Activated CD8-positive, alpha-beta memory T cell treated with anti-CD3 and anti-CD28 coated beads for 36 hours (primary cell): ENCODE results near the gene MCM8. TPM values are rescaled to one million over a fixed set of nuclear protein-coding genes. Genes with fewer than 3 reads are reported as not detected.

ENCODE experiments used
- CTCF ChIA-PET: fragments of 350-600 bp; sonication (Branson Sonifier 250); formaldehyde crosslinking; loops from one replicate; lab custom pipeline; 2021; ENCODE audit warnings: antibody characterized with exemption; lab: Charles Lee
- POLR2A ChIA-PET: fragments of 350-600 bp; sonication (Branson Sonifier 250); formaldehyde crosslinking; loops from one replicate; lab custom pipeline; 2021; ENCODE audit warnings: antibody characterized with exemption; lab: Charles Lee
- total RNA-seq, 2 experiments: library from RNA; stranded (reverse); gene quantifications; one replicate each; pipeline ENCODE4 v1.2.3, GENCODE V29; 2021

MCM8 gene
- total RNA-seq, 2 experiments from 2014 or later, result 34.6 to 37.0 TPM

DNA sequence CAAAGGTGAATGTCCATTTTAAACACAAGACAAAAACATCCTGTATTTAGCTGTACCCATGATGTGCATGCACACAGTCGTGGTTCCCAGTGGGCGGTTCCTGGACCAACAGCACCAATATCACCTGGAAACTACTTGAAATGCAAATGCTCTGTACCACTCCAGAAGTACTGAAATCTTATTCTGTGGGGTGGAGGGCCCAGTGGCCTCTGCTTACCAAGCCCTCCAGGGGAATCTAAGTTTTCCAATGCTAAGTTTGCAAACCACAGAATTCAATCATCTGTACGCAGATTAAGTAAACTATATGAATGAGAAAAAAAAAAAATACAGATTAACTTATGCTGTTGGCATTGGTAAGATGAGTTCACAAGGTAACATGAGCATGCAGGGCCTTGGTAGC lies 14.2 kb upstream of the MCM8 start:
- POLR2A ChIA-PET, result no interaction called here
- CTCF ChIA-PET, result interaction anchor here (0.6 kb wide), 1 partner anchor 34 kb away, joined by 3 read pairs; no protein-coding TSS in a partner anchor

DNA sequence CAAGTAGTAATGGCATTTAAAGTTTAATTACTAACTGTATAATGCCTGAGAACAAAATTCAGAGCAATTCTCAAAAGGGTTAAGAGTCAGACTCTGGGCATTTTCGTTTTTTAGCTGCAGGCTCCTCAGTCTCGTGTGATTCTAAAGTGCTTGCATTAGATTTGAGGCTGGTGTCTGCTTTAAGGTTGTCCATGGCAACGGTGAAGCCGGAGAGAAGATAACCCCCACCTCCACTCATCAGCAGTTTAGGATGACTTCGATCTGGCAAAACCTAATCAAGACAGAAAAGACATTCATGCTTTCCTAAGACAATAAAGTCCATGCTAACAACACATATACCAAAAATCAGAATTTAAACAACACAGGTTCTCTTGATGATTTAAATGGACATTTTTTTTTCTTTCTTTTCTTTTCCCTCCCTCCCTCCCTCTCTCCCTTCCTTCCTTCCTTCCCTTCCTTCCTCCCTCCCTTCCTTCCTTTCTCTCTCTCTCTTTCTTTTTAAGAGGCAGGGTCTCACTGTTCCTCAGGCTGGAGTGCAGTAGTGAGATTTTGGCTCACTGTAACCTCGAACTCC lies 11.9 kb upstream of the MCM8 start:
- POLR2A ChIA-PET, result no interaction called here
- CTCF ChIA-PET, result no interaction called here

DNA sequence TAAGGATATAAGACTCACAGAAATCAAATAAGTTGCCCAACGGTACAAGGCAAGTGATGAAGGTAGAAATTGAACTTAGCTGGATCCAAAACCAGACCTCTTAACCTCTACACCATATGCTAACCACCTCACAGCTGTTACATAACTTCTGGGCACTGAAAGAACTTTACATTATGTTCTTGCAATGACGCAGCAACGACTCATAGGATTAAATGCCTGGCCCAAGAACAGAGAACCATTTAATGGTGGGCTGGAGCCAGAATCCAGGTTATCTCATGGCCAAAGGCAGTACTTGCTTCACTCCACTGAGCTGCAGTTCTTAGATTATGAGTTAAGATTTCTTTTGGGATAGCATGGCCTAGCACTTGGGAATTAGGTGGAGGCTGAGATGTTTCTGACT lies 4.5 kb upstream of the MCM8 start:
- ChIA-PET POLR2A (interaction anchor here (0.6 to 0.7 kb wide), 2 partner anchors 102 to 293 kb away, joined by 3 to 4 read pairs; no protein-coding TSS in a partner anchor), CTCF (no interaction called here)

DNA sequence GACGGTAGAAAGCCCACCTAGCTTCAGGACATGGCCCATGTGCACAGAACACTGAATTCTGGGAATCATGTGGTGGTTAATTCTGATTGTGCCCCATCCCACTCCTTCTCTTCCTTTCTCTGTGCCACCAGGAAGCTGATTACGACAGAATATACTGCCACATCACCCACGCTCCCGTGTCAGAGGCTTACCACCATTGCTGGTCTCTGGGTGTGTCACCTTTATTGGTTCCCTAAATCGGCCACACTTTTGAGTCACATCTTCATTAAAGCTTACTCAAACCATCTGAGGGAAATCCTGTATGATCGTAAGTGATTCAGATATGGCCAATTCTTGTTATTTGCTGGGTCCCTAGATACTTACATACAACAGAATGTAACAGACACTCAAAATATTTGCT lies 3.2 kb upstream of the MCM8 start:
- ChIA-PET POLR2A (interaction anchor here (1.4 kb wide), 1 partner anchor 103 kb away, joined by 4 read pairs; no protein-coding TSS in a partner anchor), CTCF (interaction anchor here (1.3 kb wide), 1 partner anchor 29 kb away, joined by 5 read pairs; no protein-coding TSS in a partner anchor)

DNA sequence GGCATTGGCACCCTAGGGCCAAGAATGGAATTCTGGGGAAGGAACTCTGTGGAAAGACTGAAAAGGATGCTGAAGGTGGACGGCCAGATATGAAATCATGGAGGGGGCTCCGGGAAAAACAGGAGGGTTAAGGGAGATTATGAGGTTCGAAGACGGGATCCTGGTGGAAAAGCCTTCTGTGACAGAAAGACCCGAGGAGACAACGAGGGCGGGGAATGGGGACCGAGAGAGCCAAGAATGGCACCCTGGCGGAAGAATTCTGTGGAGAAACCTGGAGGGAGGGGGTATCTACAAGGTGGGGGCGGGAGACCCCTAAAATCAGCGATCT lies 545 bp upstream of the MCM8 start:
- CTCF ChIA-PET, result no interaction called here

DNA sequence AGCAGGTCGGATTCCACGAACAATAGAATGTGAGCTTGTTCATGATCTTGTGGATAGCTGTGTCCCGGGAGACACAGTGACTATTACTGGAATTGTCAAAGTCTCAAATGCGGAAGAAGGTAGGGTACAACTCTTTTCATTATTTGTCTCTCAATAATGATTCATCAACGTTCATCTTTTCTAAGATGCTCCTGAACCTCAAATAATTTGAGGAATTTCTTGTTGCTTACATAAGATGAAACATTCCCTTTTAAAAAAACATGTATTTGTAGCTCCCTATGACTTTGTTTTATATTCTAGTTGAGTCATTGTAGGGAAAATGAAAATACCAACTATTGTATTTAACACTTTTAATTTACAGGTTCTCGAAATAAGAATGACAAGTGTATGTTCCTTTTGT lies 17.0 kb downstream of the MCM8 start:
- ChIA-PET POLR2A (no interaction called here), CTCF (no interaction called here)

More for the DNA sequence above, 545 bp upstream of the MCM8 start:
- POLR2A ChIA-PET, result no interaction called here

DNA sequence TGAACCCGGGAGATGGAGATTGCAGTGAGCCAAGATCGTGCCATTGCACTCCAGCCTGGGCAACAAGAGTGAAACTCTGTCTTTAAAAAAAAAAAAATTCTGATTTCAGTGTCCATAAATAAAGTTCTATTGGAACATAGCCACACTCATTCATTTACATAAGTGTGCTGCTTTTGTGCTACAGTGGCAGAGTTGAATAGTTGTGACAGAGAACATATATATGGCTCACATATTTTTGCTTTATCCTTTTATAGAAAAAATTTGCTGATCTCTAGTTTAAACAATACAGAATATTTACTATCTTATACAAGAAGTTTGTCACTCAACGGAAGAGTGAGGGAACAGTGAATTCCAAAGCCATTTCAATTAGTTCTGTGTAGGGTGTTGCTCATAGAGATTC lies 18.0 kb downstream of the MCM8 start:
- CTCF ChIA-PET, result no interaction called here
- POLR2A ChIA-PET, result no interaction called here

DNA sequence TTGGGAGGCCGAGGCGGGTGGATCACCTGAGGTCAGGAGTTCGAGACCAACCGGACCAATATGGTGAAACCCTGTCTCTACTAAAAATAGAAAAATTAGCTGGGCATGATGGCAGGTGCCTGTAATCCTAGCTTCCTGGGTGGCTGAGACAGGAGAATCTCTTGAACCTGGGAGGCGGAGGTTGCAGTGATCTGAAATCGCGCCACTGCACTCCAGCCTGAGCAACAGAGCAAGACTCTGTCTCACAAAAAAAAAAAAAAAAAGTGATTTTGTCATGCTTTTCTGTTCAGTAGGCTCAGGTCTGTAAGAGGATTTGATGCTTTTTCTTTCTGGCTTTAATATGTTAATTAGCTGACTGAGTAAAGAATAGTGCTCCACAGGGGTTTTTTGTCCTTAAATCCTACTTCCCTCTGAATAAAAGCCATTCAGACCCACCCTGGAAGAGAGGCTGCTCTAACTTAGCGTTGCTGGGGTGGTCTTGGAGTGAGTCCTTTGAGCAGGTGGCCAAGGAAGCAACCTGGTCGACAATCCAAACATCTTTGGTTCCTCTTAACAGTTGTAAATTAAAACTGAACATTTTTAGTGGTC lies 19.0 kb downstream of the MCM8 start:
- CTCF ChIA-PET, result no interaction called here

DNA sequence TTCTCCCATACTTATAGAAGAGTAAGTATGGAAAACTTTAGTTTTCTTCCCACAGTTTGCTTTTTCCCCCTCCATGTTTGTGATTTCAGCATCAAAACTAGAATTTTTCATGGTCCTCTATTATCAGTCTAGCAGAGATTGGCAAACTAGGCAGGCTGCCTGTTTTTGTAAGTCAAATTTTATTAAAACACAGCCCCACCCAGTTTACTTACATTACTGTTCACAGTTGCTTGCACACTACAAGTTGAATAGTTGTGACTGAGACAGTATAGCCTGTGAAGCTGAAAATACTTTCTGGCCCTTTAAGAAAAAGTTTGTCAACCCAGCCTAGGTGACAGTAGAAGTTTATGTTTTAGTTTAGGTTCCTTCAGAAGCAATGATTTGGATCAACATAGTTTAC lies 19.5 kb downstream of the MCM8 start:
- POLR2A ChIA-PET, result no interaction called here
- CTCF ChIA-PET, result no interaction called here

More for the DNA sequence above, 19.0 kb downstream of the MCM8 start:
- POLR2A ChIA-PET, result no interaction called here

DNA sequence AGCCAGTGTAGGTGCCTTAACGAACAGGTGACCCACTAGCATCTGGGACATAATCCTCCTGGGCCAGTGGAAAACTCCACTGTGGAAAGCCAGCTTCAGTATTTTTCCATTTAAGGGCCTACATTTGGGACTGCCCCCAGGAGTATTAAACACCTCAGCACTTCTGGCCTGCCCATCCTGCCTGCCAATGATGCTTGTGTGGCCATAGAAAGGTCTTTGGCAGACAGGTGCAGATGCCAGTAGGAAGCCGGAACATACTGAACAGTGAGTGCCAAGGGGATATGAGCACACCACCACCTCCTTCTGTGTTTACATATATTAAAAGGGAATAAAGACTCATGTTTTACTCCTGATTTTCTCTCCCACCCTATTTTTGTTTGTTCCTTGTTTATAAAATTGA lies 19.9 kb downstream of the MCM8 start:
- ChIA-PET CTCF (interaction anchor here (0.5 kb wide), 1 partner anchor 34 kb away, joined by 3 read pairs; no protein-coding TSS in a partner anchor), POLR2A (no interaction called here)

DNA sequence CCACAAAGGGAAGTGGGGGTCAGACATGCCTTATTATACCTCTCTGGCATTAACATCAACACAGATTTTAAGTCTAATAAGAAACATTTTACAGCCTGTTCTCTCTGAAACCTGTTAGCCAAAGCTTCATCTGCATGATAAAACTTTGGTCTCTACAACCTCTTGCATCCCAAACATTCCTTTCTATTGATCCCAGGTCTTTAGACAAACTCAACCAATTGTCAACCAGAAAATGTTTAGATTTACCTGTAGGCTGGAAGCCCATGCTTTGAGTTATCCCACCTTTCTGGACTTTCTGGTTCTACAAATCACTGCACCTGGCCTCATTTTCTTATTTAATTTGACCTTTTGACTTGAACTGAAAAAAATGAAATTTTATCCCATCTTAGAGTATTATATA lies 20.8 kb downstream of the MCM8 start:
- ChIA-PET POLR2A (no interaction called here), CTCF (no interaction called here)

DNA sequence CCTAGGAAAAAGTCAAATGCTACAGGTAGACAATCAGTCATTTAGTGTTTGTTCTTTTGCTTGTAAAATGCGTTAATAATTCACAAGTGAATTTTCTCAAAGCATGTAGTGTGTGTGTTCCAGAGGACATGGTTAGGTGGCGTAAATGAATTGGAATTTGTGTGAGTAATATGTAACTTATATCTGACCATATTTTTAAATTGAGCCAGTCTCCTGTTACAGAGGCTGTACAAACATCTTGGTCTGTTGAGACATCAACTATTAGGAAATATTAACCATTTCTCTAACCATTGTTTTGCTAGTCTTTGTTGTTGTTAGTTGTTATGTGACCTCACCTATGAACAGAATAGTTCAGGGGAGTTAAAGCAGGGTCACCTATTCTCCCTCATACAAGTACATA lies 22.7 kb downstream of the MCM8 start:
- CTCF ChIA-PET, result no interaction called here
- POLR2A ChIA-PET, result no interaction called here

DNA sequence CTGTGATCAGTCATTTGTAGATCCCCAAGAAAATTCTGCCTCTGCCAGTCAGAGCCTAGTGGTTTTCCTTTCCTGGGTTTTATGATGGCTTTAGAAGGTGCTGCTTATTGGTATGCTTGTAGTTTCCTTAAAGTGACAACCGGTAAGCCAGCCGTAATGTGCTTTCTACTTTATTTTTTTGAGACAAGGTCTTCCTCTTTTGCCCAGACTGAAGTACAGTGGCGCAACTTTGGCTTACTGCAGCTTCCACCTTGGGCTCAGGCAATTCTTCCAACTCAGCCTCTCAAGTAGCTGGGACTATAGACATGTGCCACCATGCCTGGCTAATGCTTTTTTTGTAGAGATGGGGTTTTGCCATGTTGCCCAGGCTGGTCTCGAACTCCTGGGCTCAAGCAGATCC lies 23.5 kb downstream of the MCM8 start:
- ChIA-PET CTCF (no interaction called here), POLR2A (no interaction called here)

DNA sequence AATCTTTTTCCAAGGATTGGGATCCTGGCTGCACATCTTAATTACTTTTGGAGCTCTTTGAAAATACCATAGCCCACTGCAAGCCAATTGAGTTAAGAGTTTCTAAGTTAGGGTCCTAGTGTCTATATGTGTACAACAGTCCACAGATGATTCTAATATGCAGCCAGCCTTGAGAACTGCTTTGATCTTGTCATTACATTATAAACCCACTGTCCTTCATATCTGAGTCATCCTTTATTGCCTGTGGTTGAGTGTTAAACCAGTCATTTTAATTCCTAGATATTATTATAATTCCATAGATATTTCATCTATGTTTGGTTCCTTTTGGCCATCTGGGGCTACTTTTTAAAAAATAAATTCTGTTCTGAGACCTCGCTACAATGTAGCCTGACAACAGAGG lies 24.1 kb downstream of the MCM8 start:
- CTCF ChIA-PET, result interaction anchor here (0.7 kb wide), 1 partner anchor 56 kb away, joined by 3 read pairs; no protein-coding TSS in a partner anchor

DNA sequence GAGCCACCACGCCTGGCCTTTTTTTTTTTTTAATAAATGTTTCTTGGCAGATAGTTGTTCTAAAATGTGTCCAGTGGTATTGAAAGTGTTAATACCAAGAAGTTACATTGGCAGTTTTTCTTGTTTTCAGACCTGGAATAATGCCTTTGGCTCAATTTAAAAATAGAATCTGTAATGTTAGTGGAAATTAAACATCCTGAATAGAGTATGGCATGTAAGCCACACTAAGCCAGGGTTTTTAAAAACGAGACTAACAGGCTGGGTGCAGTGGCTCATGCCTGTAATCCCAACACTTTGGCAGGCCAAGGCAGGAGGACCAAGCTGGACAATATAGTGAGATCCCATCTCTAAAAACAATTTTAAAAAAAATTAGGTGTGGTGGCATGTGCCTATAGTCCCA lies 25.3 kb downstream of the MCM8 start:
- ChIA-PET CTCF (interaction anchor here (0.6 kb wide), 1 partner anchor 21 kb away, joined by 3 read pairs; no protein-coding TSS in a partner anchor), POLR2A (no interaction called here)

More for the DNA sequence above, 24.1 kb downstream of the MCM8 start:
- POLR2A ChIA-PET, result no interaction called here

DNA sequence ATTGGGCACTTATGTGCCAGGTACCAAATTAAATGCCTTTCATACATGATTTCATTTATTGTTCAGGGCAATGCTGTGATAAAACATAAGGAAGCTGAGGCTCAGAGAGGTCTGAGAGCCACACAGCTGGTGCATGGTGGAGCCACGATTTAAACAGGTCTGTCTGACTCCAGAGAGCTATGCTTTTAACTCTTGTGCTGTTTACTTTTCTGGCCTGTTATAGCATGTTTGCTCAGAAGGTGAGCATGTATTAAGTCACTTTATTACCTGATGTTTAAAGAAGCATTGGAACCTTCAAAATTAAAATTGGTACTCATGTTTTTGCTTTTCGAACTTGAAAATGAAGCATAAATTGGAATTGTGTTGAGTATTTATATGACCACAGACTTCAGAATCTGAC lies 26.8 kb downstream of the MCM8 start:
- POLR2A ChIA-PET, result interaction anchor here (0.6 to 0.7 kb wide), 2 partner anchors 12 to 24 kb away, joined by 3 read pairs; no protein-coding TSS in a partner anchor
- CTCF ChIA-PET, result interaction anchor here (0.6 to 0.9 kb wide), 3 partner anchors 218 to 454 kb away, joined by 3 read pairs; no protein-coding TSS in a partner anchor

DNA sequence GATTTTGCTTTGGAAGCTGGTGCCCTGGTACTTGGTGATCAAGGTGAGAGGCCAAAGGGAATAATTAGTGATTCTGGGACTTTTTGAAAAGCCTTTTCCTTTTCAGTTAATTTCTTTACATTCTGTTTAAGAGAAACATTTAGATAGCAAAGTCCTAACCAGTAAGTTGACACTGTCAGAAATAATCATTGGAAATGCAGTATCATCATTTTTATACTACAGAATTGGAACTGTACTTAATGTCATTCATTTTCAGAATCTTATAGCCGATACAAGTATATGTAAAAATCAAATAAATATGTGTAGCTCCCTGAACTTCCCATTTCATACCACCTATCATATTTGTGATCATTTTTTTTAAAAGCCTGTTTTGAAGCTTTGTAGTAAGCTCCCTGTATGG lies 27.5 kb downstream of the MCM8 start:
- POLR2A ChIA-PET, result interaction anchor here (0.6 kb wide), 1 partner anchor 216 kb away, joined by 3 read pairs; no protein-coding TSS in a partner anchor
- CTCF ChIA-PET, result interaction anchor here (0.6 to 0.9 kb wide), 3 partner anchors 219 to 454 kb away, joined by 3 read pairs; no protein-coding TSS in a partner anchor

DNA sequence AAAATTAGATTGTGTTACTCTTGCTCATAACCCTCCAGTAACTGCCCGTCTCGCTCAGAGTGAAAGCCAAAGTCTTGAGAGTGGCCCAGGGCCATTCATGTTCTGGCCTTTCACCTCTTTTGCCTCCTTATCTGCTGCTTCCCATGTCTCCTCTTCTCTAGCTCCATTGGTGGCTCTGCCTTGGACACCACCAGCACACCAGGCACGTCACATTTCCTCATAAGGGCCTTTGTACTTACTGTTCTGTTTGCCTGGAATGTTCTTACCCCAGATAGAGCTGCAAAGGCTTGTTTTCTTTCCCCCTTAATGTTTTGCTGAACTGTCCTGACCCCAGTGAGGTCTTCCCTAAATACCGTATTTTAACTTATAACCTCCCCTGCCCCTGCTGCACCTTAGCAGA lies 29.3 kb downstream of the MCM8 start:
- ChIA-PET POLR2A (no interaction called here), CTCF (no interaction called here)

DNA sequence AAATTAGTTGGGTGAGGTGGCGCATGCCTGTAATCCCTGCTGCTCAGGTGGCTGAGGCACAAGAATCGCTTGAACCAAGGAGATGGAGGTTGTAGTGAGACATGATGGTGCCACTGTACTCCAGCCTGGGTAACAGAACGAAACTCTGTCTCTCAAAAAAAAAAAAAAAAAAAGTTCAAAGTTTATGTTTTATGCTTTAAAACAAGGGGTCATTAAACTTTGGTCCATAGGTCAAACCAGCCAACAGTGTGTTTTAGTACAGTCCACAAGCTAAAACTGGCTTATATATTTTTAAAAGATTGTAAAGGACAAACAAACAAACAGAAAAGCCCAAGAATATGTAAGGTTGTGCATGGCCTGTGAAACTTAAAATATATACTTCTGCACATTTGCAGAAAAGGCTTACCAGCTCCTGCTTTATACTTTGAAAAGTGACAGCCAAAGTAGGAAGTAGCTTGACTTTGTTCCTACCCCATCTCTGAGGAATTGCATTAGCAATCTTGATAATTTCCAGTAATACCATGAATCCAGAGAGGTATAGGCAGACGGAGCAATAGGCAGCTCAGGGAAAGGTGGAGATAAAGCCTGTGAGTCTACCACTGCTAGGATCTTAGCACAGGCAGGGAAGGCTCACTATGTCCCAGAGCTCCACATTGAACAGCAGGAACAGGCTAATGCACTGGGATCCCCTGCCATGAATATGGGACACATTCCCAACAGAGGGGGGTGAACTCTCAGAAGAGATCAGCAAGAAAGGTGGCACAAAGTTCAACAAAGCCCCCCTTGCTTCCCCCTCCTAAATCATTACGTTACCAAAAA lies 30.5 kb downstream of the MCM8 start:
- ChIA-PET CTCF (no interaction called here), POLR2A (interaction anchor here (0.7 kb wide), 1 partner anchor 98 kb away, joined by 9 read pairs; no protein-coding TSS in a partner anchor)

DNA sequence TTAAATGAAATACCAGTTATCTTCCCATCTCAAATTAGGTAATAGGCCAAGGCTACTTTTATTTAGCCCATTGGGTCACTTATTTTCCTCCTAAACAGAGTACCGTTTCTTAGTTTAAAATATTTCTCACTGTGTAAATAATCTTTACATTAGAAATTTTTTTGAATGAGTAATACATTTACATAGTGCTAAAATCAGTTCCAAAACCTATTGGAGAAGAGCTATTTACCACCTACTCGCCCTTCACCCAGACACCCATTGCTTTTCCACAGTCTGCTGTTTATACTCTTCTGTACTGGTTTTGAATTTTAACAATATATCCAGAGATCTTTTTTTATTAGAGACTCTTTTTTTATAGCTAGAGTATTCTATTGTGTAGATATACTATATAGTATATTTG lies 36.9 kb downstream of the MCM8 start:
- ChIA-PET CTCF (no interaction called here), POLR2A (no interaction called here)
